Tibial artery (tissue), 4 donors: ENCODE data around the gene SCNM1.
"Not testable (repeated sequence)": the region's sequence is repeated elsewhere in the genome, so short reads cannot be mapped to it uniquely, and the experiment has no call there.

Experiments used
- DNase-seq, 2 donors: peaks; one replicate each; pipeline ENCODE4 v3.0.0-alpha.2; 2019
- H3K27ac ChIP-seq, 2 donors: fragments of 200-600 bp; sonication (generic) in 1 of 2; 1 replicate in 1 of 2; 2 replicates in 1 of 2; pipeline ENCODE4 v1.5.1; 2018 to 2019; ENCODE audit warnings: mild to moderate bottlenecking in 1 of 2
- H3K27me3 ChIP-seq, 2 donors: fragments of 200-600 bp; sonication (generic) in 1 of 2; one replicate each; pipeline versions ENCODE4 v1.5.1 to v1.6.0; 2016 to 2019
- H3K36me3 ChIP-seq, 3 donors: fragments of 200-600 bp; sonication (generic) in 2 of 3; one replicate each; pipeline ENCODE4 v1.5.1; 2016 to 2019; ENCODE audit warnings: mild to moderate bottlenecking in 2 of 3
- H3K4me1 ChIP-seq, 4 donors: fragments of 200-600 bp; sonication (generic) in 2 of 4; 1 replicate in 3 of 4; 2 replicates in 1 of 4; pipeline ENCODE4 v1.5.1; 2016 to 2019
- H3K4me3 ChIP-seq, 2 donors: fragments of 200-600 bp; sonication (generic) in 1 of 2; 1 replicate in 1 of 2; 2 replicates in 1 of 2; pipeline ENCODE4 v1.5.1; 2018 to 2019; ENCODE audit warnings: mild to moderate bottlenecking in 2 of 2
- H3K9me3 ChIP-seq, 3 donors: fragments of 200-600 bp; sonication (generic) in 1 of 3; one replicate each; pipeline ENCODE4 v1.5.1; 2016 to 2019
- CTCF ChIP-seq, 2 experiments: fragments of 200-600 bp in 1 of 2; fragments of 450-650 bp in 1 of 2; IDR thresholded peaks; one replicate each; pipeline ENCODE4 v1.5.1; 2017 to 2019; ENCODE audit warnings: antibody characterized with exemption in 2 of 2, mild to moderate bottlenecking in 1 of 2, moderate library complexity in 1 of 2
- intact Hi-C: fragments of 100-400 bp; cut with DNase I; formaldehyde crosslinking; loops from one replicate; pipeline ENCODE4 v1.15.0; 2023; ENCODE audit warnings: low total_unique reads

The SCNM1 gene

GRCh38 chr1:151196292-151196800, 30.4 kb downstream of the SCNM1 start:
- Histone ChIP-seq H3K9me3 (no peaks in the 10 kb centered on the region), H3K27me3 (no peaks in the 10 kb centered on the region), H3K27ac (peak overlapping the region in 1 of 2 donors; percentile 20), H3K36me3 (no peaks in the 10 kb centered on the region), H3K4me1 (peaks cover 0 to 33% (median 24%) of the 10 kb centered on the region in 4 donors), H3K4me3 (no peak overlapping the region)
- intact Hi-C loops: loop anchor here (10.0 kb wide), 1 partner anchor 148 kb away; the partner anchor contains the start of gene RFX5
- DNase-seq: peak; percentile 72 to 76
- TF ChIP-seq CTCF (IDR thresholded peaks at IDR 0.05): peak; percentile 44 to 56

- no peaks in the 10 kb centered on the region for H3K9me3 ChIP-seq
- peaks cover 0 to 7% (median 5%) of the 10 kb centered on the region in 3 donors for H3K36me3 ChIP-seq
- no peak for TF ChIP-seq CTCF (IDR thresholded peaks at IDR 0.05)
- H3K4me3 ChIP-seq: peak overlapping the region; percentile 82 to 85
- peak overlapping the region; percentile 89 to 91 for H3K27ac ChIP-seq
- peak in 1 of 2 donors; percentile 29 for DNase-seq
- H3K4me1 ChIP-seq: peaks cover 0 to 48% (median 32%) of the 10 kb centered on the region in 4 donors
- H3K27me3 ChIP-seq: no peaks in the 10 kb centered on the region
- intact Hi-C loops: loop anchor here (10.0 kb wide), 1 partner anchor 147 kb away; the partner anchor contains the start of gene RFX5
Measured at GRCh38 chr1:151197863-151198253, 31.9 kb downstream of the SCNM1 start.

GRCh38 chr1:151198254-151199127, 32.5 kb downstream of the SCNM1 start, which contains the start of gene PIP5K1A:
Gene PIP5K1A, plus strand, starts transcription at chr1:151198552. Its CDS starts 445 bp downstream, at chr1:151198997.
- peaks cover 0 to 53% (median 34%) of the 10 kb centered on the region in 4 donors for H3K4me1 ChIP-seq
- peaks cover 0 to 13% (median 12%) of the 10 kb centered on the region in 3 donors for H3K36me3 ChIP-seq
- intact Hi-C loops: loop anchor here (10.0 kb wide), 1 partner anchor 146 kb away; the partner anchor contains the start of gene RFX5
- TF ChIP-seq CTCF (IDR thresholded peaks at IDR 0.05): no peak
- no peaks in the 10 kb centered on the region for H3K9me3 ChIP-seq
- DNase-seq: peak; percentile 99
- peak within 1 kb of the TSS; percentile 82 to 85 for H3K4me3 ChIP-seq
- peak within 1 kb of the TSS; percentile 89 to 91 for H3K27ac ChIP-seq
- no peaks in the 10 kb centered on the region for H3K27me3 ChIP-seq

GRCh38 chr1:151199873-151200581, 34.1 kb downstream of the SCNM1 start:
- peak; percentile 32 to 56 for DNase-seq
- peaks cover 0 to 66% (median 39%) of the 10 kb centered on the region in 4 donors for H3K4me1 ChIP-seq
- no peaks in the 10 kb centered on the region for H3K27me3 ChIP-seq
- H3K9me3 ChIP-seq: no peaks in the 10 kb centered on the region
- no peak for TF ChIP-seq CTCF (IDR thresholded peaks at IDR 0.05)
- intact Hi-C loops: loop anchor here (10.0 kb wide), 1 partner anchor 145 kb away; the partner anchor contains the start of gene RFX5
- peak overlapping the region; percentile 82 to 85 for H3K4me3 ChIP-seq
- peak overlapping the region; percentile 89 to 91 for H3K27ac ChIP-seq
- peaks cover 0 to 23% (median 12%) of the 10 kb centered on the region in 3 donors for H3K36me3 ChIP-seq

GRCh38 chr1:151205381-151205965, 39.5 kb downstream of the SCNM1 start:
- intact Hi-C loops, H3K27ac ChIP-seq, H3K27me3 ChIP-seq, H3K9me3 ChIP-seq, H3K4me3 ChIP-seq: not testable (repeated sequence)
- Histone ChIP-seq H3K4me1 (peaks cover 0 to 63% (median 26%) of the 10 kb centered on the region in 4 donors), H3K36me3 (peaks cover 15 to 60% (median 40%) of the 10 kb centered on the region in 3 donors)
- DNase-seq: peak in 1 of 2 donors; percentile 24
